NCI-H226 (cell line): ENCODE results near the gene ZNF581.

Experiments
- DNase-seq: peaks from one replicate; pipeline ENCODE4 v3.0.0-alpha.2; 2015

The ZNF581 gene

DNA sequence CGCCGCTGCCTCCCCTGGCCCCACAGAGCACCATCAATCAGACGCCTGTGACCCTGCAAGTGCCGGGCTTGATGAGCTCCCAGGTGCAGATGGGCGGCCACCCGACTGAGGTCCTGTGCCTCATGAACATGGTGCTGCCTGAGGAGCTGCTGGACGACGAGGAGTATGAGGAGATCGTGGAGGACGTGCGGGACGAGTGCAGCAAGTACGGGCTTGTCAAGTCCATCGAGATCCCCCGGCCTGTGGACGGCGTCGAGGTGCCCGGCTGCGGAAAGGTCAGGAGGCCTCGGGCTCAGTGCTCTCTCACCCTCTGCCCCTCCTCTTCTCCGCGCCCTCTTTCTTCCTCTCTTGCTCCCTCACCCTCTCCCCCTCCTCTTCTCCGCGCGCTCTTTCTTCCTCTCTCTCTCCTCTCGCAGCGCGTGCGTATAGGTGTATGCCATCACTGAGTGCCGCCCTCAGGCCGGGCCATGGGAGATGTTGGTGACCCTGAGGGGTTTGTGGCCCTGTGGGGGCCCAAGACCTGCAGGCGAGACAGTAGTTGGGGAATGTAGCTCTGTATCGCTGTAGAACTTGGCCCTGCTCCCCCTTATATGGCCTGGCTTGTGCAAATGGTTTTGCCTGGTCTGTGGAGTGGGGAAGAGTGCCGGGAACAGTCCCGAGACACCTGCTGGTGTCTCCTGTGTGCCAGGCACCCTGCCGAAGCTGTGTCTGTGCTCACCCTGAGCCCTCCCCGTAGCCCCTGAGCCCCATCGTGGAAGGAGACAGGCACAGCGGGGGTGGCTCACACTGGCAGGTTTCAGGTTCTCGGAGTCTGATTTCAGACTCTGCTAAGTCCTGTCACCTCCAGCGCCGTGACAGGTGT, 26.2 kb downstream of the ZNF581 start:
- DNase-seq, result no peak

GRCh38 chr19:55670280-55671053, 27.0 kb downstream of the ZNF581 start:
- DNase-seq, result peak; percentile 40

- DNase-seq, result no peak
These were observed 27.6 kb downstream of the ZNF581 start for GRCh38 chr19:55671054-55671378.

DNA sequence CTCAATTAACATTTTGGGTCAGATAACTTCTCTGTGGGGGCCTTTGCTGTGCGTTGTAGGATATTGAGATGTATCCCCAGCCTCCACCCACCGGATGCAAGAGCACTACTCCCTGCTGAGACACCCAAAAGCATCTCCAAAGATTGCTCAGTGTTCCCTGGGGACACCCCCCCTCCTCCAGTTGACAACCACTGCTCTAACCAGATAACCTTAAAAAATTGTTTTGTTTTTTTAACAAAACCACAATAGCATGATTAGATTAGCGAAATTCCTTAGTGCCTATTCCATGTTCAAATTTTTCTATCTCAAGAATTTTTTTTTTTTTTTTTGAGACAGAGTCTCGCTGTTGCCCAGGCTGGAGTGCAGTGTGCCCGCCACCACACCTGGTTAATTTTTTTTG, 29.0 kb downstream of the ZNF581 start:
- peak; percentile 32 for DNase-seq

- no peak for DNase-seq
These were observed 30.0 kb downstream of the ZNF581 start for GRCh38 chr19:55673465-55673864.

DNA sequence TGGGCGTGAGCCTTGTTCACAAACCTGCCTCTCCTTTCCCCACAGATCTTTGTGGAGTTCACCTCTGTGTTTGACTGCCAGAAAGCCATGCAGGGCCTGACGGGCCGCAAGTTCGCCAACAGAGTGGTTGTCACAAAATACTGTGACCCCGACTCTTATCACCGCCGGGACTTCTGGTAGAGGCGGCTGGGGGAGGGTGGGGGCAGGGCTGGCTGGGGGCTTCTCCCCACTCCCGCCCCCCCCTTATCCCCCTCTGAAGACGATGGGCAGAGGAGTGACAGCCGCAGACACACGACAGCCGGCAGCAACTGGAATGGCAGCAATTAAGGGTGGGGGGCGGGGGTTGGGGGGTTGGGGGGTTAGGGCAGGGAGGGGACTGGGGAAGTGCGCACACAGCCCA, 30.4 kb downstream of the ZNF581 start:
- no peak for DNase-seq

- DNase-seq, result no peak
These were observed 31.0 kb downstream of the ZNF581 start for GRCh38 chr19:55674459-55674840.

- peak; percentile 99 for DNase-seq
These were observed 31.6 kb downstream of the ZNF581 start, which contains the start of gene EPN1 for GRCh38 chr19:55674841-55675660. EPN1 (plus strand) TSS chr19:55675226; CDS start chr19:55678628, 3,402 bp downstream.

DNA sequence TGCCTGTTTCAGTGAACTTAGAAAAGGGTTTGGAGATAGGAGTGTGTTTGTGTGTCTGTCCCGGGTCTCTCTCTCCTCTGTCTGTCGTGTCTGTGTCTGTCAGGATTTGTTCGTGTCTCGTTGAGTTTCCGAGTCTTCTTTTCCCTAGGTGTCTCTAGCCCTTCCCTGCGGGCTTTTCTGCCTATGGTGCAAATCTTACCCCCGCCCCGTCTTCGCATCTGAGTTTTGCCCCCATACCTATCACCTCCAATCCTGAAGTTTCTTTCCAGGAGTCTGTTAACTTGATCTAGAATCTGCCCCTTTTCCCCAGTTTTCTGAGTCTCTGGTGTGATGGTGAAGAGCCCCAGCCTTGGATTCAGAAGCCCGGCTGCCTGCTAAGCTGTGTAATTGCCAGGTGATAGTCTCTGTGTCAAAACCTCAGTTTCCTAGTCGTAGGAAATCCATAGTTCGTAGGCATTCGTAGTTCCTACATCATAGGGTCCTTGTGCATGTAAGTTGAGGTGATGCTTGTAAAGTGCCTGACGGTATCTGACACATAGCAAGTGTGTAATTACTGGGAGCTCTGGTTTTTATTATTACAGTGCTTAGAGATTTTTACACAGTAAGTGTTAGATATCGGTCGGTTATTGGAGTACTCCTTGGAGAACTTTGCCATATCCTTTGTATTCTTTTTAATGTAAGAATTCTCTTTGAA, 32.4 kb downstream of the ZNF581 start:
- DNase-seq, result no peak

GRCh38 chr19:55676383-55676782, 32.9 kb downstream of the ZNF581 start:
- no peak for DNase-seq

DNA sequence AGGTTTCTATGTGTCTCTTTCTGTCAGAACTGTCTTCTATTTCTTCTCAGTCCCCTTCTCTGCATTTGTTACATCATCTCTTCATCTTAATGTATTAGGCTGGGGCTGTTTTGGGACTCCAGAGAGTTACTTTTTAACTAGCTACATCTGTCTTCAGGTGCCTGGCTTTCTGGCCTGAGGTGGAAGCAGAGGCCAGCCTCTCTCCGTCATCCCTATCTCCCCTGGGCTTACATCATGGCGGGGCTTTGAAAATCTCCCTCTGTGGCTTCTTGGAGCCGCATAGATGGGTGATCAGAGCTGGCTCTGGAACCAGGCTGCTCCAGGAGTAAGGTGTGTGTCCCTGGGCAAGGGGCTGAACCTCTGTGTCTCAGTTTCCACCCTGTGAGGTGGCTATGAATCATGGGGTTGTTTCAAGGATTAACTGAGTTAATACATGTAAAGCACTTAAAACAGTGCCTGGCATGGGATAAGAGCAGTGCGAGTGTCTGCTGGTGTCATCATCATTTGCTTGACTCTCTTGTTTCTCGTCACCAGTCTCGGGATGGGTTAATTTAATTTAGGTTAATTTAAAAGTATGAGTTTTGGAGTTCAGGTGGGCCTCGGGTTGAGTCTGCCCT, 33.5 kb downstream of the ZNF581 start:
- DNase-seq, result no peak

GRCh38 chr19:55677572-55678028, 34.2 kb downstream of the ZNF581 start:
- DNase-seq, result no peak

GRCh38 chr19:55678121-55678671, 34.7 kb downstream of the ZNF581 start:
- no peak for DNase-seq

DNA sequence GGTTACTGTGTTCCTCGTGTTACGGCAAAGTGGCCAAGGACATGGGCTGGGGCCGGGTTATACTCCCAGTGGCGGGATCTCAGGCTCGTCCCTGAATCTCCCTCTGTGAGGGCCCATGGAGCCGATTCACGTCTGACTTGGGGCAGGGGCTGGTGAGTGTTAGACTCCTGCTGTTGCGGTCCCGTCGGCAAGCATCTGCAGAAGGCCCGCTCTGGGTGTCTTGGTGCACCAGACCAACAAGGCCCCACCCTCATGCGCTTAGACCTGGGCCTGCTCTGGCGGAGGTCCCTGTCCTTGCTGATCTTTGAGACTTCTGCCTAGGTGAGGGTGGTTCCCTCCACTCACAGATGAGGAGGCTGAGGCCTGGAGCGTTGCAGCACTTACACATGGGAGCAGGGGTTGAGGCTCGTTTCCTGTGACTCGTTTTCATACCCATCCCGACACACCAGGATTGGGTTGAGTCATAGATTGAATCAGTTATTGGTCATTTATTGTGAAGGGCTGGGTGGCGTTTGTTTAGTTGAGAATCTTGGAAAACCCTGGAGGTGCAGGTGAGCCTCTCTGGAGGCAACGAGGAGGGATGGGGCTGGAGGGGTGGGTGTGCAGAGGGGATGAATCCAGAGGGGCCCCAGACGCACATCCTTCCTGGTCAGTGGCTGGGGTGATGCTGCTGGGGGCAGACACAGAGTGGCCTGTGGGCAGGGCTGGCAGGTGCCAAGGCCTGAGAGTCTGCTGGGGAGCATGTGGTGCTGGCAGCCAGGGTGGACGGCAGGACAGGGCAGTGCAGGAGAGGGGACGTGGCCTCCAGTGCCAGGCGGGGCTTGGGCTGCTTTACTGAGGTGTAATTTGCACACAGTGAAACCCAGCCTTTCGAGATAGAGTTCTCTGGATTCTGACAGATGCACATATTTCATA, 36.2 kb downstream of the ZNF581 start:
- DNase-seq, result no peak

DNA sequence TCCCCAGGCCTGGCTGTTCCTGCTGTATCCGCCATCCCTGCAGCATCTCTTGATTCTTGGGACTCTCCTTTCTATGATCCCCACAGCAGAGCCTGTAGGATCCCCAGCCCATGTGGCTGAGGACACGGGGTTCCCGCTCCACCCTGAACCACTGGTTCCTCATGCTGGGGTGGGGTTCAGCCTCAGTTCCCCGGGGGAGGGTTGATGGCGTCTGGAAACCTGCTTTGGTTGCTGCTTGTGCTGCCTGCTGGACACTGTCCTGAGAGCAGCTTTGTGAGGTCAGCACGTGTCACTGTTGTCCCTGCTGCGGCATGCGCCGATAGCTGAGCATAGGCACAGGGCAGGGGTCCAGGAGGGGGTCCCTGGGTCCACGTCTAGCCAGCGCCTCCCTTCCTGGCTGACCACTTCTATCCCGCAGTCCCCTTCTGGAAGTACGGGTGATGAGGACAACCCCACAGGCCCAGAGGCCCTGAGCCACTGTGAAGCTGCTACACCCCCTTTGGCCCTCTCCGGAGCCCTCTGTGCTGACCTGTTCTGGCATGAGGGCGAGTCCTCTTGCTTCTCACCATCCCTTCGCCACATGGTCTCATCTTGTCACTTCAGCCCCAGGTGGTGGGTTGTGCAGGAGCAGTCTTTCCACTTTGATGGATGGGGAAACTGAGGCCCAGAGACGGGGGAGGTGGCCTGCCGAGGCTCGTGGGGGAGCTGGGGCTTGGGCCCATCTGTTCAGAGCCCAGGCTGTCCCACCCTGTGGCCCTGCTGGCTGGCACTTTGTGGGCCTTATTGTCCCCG, 37.1 kb downstream of the ZNF581 start:
- no peak for DNase-seq

DNA sequence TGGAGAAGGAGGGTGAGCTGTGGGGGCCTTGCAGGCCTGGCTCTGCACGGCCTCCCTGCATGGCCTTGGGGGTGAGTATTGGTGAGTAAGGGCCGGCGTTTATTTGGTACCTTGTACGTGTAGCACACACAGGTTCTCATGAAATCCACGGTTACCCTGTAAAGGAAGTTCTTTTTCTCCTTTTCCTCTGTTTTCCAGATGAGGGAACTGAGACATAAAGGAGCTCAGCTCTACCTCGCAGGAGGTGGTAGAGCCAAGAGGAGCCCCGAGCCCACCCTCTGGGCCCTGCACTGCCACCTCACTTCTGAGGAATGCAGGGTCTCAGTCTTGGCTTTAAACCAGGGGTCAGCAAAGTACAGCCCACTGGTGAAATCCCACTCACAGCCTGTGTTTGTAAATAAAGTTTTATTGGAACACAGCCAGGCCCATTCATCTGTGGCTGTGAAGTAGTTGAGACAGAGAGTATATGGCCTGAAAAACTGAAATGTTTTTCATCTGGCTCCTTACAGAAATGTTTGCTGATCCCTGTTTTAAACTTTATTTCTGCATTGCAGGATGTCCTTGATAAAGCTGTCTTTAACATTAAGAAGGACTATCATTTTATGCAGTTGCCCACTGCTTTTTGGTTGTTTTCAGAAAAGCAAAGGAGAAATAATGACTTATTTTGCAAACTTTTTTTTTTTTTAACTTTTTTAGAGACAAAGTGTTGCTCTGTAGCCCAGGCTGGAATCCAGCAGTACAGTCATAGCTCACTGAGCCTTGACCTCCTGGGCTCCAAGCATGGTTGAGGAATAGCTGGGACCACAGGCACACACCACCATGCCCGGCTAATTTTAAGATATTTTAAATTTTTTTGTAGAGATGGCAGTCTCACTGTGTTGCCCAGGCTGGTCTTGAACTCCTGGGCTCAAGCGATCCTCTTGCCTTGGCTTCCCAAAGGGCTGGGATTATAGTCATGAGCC, 38.0 kb downstream of the ZNF581 start:
- DNase-seq, result no peak

DNA sequence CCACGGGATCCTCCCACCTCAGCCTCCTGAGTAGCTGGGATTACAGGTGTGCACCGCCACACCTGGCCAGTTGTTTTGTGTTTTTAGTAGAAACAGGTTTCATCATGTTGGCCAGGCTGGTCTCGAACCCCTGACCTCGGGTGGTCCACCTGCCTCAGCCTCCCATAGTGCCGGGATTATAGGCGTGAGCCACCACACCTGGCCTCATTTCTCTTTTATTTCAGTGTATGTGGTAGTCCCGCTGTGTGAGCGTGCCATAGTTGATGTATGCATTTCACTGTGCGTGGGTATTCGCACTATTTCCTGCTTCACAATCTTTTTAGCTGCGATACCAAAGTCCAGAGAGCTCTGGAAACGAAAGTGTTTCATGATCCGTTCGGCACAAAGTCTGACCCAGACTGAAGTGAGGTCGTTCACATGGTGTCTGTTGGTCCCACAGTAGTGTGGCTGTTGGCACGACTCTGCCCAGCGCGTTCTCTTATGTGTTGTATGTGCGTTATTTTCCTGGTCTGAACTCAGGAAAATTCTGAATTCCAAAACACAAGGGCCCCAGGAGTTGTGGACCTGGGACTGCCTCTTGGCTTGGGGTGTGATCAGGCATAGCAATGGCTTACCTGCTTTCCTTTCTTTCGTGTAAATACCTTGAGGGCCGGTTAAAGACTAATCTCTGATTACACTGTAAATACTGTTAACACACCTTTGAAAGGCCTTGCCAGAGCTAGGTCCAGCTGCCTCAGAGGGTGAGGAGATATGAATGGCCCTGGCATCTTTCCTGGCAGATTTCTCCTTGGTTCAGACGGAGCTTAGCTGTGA, 40.2 kb downstream of the ZNF581 start:
- DNase-seq, result no peak
